ENCODE results near the gene CRY2. TPM values are rescaled to one million over a fixed set of nuclear protein-coding genes. Genes with fewer than 3 reads are reported as not detected.

The CRY2 gene
- total and polyA plus RNA-seq, 10 of the 15 experiments (the other 5 are each of a cell fraction or from before 2014, with no cell fraction given): 1.2 to 14.7 (median 8.1) TPM

GRCh38 chr11:45828996-45829395 lies 18.3 kb upstream of the CRY2 start (continued):
- TF ChIP-seq KAT2A (conservative IDR thresholded peaks at IDR 0.05; ENCODE audit: control insufficient read depth, low read depth, low read length) (no peak), TAF1 (IDR thresholded peaks at IDR 0.05; ENCODE audit: borderline replicate concordance, low read depth, low read length) (no peak), FOXK2 (IDR thresholded peaks at IDR 0.05) (no peak), TCF3 (IDR thresholded peaks at IDR 0.05; ENCODE audit: borderline replicate concordance, insufficient read depth, low read depth, low read length) (no peak), RAD21 (IDR thresholded peaks at IDR 0.05; ENCODE audit: insufficient read depth, low read depth, low read length) (no peak), E4F1 (IDR thresholded peaks at IDR 0.05; ENCODE audit: borderline replicate concordance, partially characterized antibody) (no peak), CUX1 (IDR thresholded peaks at IDR 0.05; ENCODE audit: insufficient replicate concordance, low read depth, low read length) (no peak), WRNIP1 (IDR thresholded peaks at IDR 0.05; ENCODE audit: borderline replicate concordance, low read depth, low read length) (no peak), CHD4 (IDR thresholded peaks at IDR 0.05) (no peak)

Measured in GM12878 (cell line).